ENCODE data around the gene PGAM5. TPM values are rescaled to one million over a fixed set of nuclear protein-coding genes. Genes with fewer than 3 reads are reported as not detected.

The PGAM5 gene
- total RNA-seq: 55.0 and 80.3 TPM in 2 replicates

- DNase-seq (ENCODE audit: low read depth): peak; percentile 73
- Histone ChIP-seq H3K4me3 (ENCODE audit: low read depth, low read length) (peak within 1 kb of the TSS; percentile 82), H3K36me3 (ENCODE audit: control insufficient read depth, insufficient read depth, low read length) (no peaks in the 10 kb centered on the region), H3K27me3 (ENCODE audit: control insufficient read depth, insufficient read depth, low read length) (no peaks in the 10 kb centered on the region)
- FAIRE-seq: no peak
- no peak for TF ChIP-seq CTCF (IDR thresholded peaks at IDR 0.05; ENCODE audit: insufficient read depth, low read length, severe bottlenecking)
These were observed at the start of gene PGAM5 for GRCh38 chr12:132710405-132711079. Gene PGAM5 (plus strand): TSS chr12:132710842. CDS start chr12:132710877, 35 bp downstream.

DNA sequence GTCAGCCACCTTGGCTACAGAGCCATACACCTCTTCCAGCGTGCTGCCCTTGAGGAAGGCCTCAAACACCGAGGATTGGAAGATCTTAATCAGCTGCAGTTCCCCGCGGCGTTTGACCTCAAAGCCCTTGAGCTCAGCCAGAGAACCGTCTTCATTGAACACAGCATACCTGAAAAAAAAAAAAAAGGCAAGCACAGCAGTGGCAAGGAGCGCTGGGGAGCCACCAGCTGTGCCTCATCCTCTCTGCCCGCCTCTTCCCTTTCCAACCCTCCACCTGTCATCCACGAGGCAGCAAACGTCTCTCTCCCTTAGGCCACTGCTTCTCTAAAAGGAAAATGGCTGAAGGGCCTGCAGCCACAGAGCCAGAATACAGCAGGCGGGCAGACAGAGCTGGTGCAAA is 49.6 kb upstream of the PGAM5 start:
- no peak for FAIRE-seq
- peaks cover 22% of the 10 kb centered on the region for H3K36me3 ChIP-seq (ENCODE audit: control insufficient read depth, insufficient read depth, low read length)
- TF ChIP-seq CTCF (IDR thresholded peaks at IDR 0.05; ENCODE audit: insufficient read depth, low read length, severe bottlenecking): no peak
- no peaks in the 10 kb centered on the region for H3K27me3 ChIP-seq (ENCODE audit: control insufficient read depth, insufficient read depth, low read length)
- DNase-seq (ENCODE audit: low read depth): no peak
- no peak overlapping the region for H3K4me3 ChIP-seq (ENCODE audit: low read depth, low read length)

DNA sequence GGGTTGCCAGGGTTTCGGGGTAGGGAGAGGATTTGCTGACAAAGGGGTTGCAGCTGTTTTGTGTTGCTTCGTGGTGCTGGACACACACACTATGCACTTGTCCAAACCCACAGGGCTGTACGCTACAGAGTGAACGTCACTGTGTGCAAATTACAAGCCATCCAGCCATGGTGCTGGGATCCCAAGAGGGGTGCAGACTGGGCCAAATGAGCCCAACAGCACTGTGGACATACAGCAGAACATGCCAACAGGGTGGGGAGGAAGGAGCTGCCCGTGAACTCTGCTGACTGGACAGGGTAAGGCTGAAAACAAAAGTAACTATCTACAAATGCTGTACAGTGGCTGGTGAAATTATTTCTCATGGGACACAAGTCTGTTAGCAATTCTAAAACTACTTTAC is 48.7 kb upstream of the PGAM5 start:
- no peak for DNase-seq (ENCODE audit: low read depth)
- no peak for TF ChIP-seq CTCF (IDR thresholded peaks at IDR 0.05; ENCODE audit: insufficient read depth, low read length, severe bottlenecking)
- no peak for FAIRE-seq
- Histone ChIP-seq H3K27me3 (ENCODE audit: control insufficient read depth, insufficient read depth, low read length) (no peaks in the 10 kb centered on the region), H3K36me3 (ENCODE audit: control insufficient read depth, insufficient read depth, low read length) (peaks cover 20% of the 10 kb centered on the region), H3K4me3 (ENCODE audit: low read depth, low read length) (no peak overlapping the region)

DNA sequence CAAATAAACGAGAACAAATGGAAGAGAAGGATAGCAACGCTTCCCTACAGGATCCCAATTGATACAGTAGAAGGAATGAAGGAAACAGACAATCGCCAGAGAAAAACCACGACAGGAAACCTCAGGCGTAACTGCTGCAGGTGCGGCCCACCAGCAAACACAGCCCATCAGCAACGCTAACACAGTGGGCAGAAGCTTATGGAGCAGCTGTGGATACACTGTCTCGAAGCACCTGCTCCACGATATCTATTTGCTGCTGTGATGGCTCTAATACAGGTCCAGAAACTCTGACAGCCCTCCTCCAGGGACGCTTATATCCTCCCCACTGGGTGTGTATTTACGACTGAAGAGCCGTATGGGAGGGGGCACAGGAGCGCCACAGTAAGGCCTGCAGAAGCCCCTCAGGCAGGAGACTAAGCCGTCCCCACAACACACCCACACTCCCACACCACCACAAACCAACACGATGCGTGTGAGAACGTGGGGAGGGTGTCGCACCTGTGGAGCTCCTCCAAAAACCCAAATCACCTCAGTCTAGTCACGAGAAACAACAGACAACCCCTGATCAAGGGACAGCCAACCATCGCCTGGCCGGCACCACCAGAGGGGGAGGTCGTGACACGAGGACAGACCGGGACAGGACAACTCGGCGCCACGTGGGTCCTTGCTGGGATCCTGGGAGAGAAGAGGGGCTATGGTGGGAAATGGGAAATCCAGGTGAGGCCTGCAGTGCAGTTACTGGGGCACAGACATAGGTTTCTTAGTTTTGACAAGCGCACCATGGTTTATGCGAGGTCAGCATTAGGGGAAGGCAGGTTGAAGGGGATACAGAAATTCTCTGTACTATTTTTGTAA is 47.5 kb upstream of the PGAM5 start:
- no peak for TF ChIP-seq CTCF (IDR thresholded peaks at IDR 0.05; ENCODE audit: insufficient read depth, low read length, severe bottlenecking)
- FAIRE-seq: no peak

DNA sequence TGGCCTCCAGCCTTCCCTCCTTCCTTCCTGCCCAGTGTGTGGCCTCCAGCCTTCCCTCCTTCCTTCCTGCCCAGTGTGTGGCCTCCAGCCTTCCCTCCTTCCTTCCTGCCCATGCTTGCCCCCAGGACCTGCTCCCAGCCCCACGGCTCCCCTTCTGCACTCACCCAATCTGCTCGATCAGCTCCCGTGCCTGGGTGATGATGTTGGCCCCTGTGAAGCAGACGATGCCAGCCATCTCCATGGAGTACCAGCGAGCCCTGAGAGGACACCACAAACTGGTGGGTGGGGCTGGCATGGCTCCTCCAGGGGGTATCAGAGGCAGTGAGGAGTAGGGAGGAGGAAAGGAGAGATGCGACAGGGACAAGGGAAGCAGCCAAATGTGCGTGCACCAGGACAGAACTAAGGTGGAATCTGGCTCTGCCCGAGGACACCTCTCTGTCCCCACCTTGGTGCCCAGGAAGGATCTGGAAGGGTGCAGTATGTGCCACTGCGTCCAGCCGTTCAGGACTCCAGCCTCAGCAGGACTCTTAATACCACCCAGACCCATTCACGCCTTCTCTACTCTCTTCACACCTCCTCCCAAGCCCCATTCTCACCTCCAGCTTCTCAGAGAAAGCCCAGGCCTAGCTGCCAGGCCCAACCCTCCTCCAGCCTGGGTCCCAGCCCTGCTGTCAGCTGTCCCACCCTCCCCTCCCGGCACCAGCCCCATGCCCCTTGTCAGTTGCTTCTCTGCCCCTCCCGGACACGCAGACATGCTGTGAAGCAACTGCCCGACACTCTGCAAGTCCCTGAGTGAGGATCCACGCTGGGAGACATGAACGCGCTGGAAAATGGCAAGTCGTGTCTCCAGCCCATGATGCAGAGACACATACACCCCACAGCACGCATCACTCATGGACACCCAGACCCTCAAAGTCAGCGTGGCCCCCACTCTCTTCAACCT is 46.2 kb upstream of the PGAM5 start:
- Histone ChIP-seq H3K36me3 (ENCODE audit: control insufficient read depth, insufficient read depth, low read length) (peaks cover 15% of the 10 kb centered on the region), H3K4me3 (ENCODE audit: low read depth, low read length) (no peak overlapping the region), H3K27me3 (ENCODE audit: control insufficient read depth, insufficient read depth, low read length) (no peaks in the 10 kb centered on the region)
- no peak for TF ChIP-seq CTCF (IDR thresholded peaks at IDR 0.05; ENCODE audit: insufficient read depth, low read length, severe bottlenecking)
- DNase-seq (ENCODE audit: low read depth) (no peak), FAIRE-seq (no peak)

More for the DNA sequence above, 47.5 kb upstream of the PGAM5 start:
- no peak overlapping the region for H3K4me3 ChIP-seq (ENCODE audit: low read depth, low read length)
- no peak for DNase-seq (ENCODE audit: low read depth)
- no peaks in the 10 kb centered on the region for H3K27me3 ChIP-seq (ENCODE audit: control insufficient read depth, insufficient read depth, low read length)
- H3K36me3 ChIP-seq (ENCODE audit: control insufficient read depth, insufficient read depth, low read length): peaks cover 16% of the 10 kb centered on the region
